ENCODE measurements around the gene SEC16B.

SEC16B gene

GRCh38 chr1:177897281-177897997, 72.4 kb downstream of the SEC16B start:
- H3K27ac ChIP-seq (ENCODE audit: low read length): no peak overlapping the region
- no peaks in the 10 kb centered on the region; the same call in 1 of the 2 replicates for H3K9me3 ChIP-seq (ENCODE audit: insufficient read depth, low read depth, low read length)
- no peaks in the 10 kb centered on the region for H3K36me3 ChIP-seq (ENCODE audit: insufficient read depth, low read depth, low read length)
- no peaks in the 10 kb centered on the region for H3K27me3 ChIP-seq (ENCODE audit: insufficient read depth, low read length)
- H3K4me1 ChIP-seq (ENCODE audit: insufficient read depth, low read length): no peaks in the 10 kb centered on the region
- no peak overlapping the region for H3K4me3 ChIP-seq (ENCODE audit: low read length)
- H3K9ac ChIP-seq (ENCODE audit: low read depth, low read length): no peak overlapping the region
